HepG2 (cell line): ENCODE results near the gene CHMP4B. TPM values are rescaled to one million over a fixed set of nuclear protein-coding genes. Genes with fewer than 3 reads are reported as not detected.

ENCODE experiments used
- FLYWCH1 ChIP-seq: sonication (generic); formaldehyde crosslinking; IDR thresholded peaks from 2 replicates; pipeline ENCODE4 v1.8.1; 2023; ENCODE audit warnings: mild to moderate bottlenecking, missing genetic modification reagents
- HNF4A ChIP-seq: sonication (generic); formaldehyde crosslinking; IDR thresholded peaks from 2 replicates; pipeline ENCODE4 v1.4.0; 2020; ENCODE audit warnings: missing genetic modification reagents
- HOXA7 ChIP-seq: sonication (generic); formaldehyde crosslinking; IDR thresholded peaks from 2 replicates; pipeline ENCODE4 v1.8.1; 2022; ENCODE audit warnings: mild to moderate bottlenecking, missing genetic modification reagents, moderate library complexity
- IKZF1 ChIP-seq: fragments of 450-650 bp; IDR thresholded peaks from 2 replicates; pipeline ENCODE4 v1.7.1; 2016
- JARID2 ChIP-seq: sonication (generic); formaldehyde crosslinking; IDR thresholded peaks from 2 replicates; pipeline ENCODE4 v1.8.1; 2023; ENCODE audit warnings: missing genetic modification reagents, inconsistent platforms; ENCODE audit not compliant: insufficient replicate concordance
- MYC ChIP-seq: sonication (generic); formaldehyde crosslinking; IDR thresholded peaks from 2 replicates; pipeline ENCODE4 v1.9.0; 2021; ENCODE audit warnings: missing genetic modification reagents, borderline replicate concordance
- PHF5A ChIP-seq: IDR thresholded peaks from one replicate; pipeline ENCODE4 v1.6.1; 2018; ENCODE audit warnings: low read depth, missing genetic modification reagents; ENCODE audit not compliant: unreplicated experiment
- POLR2G ChIP-seq: fragments of 200-400 bp; formaldehyde crosslinking; IDR thresholded peaks from 2 replicates; pipeline ENCODE4 v1.6.1; 2018; ENCODE audit warnings: mild to moderate bottlenecking, low read depth, low read length, moderate library complexity
- RARA ChIP-seq: IDR thresholded peaks from 2 replicates; pipeline ENCODE4 v1.6.1; 2016; ENCODE audit warnings: missing genetic modification reagents, missing compliant biosample characterization
- SSRP1 ChIP-seq: IDR thresholded peaks from 2 replicates; pipeline ENCODE4 v1.6.1; 2016; ENCODE audit warnings: control low read depth
- XRCC5 ChIP-seq: fragments of 200-400 bp; formaldehyde crosslinking; optimal IDR thresholded peaks from 2 replicates; pipeline ENCODE3; 2017; ENCODE audit warnings: mild to moderate bottlenecking, low read length
- ZFYVE20 ChIP-seq: sonication (generic); formaldehyde crosslinking; IDR thresholded peaks from 2 replicates; pipeline ENCODE4 v1.8.0; 2023; ENCODE audit warnings: low read depth, mild to moderate bottlenecking, moderate library complexity, missing genetic modification reagents, borderline replicate concordance
- ZNF232 ChIP-seq: sonication (generic); formaldehyde crosslinking; IDR thresholded peaks from 2 replicates; pipeline ENCODE4 v1.4.0; 2020; ENCODE audit warnings: missing genetic modification reagents, borderline replicate concordance
- ZNF44 ChIP-seq: sonication (generic); formaldehyde crosslinking; IDR thresholded peaks from 2 replicates; pipeline ENCODE4 v1.5.1; 2020; ENCODE audit warnings: mild to moderate bottlenecking, missing genetic modification reagents
- ZNF501 ChIP-seq: sonication (generic); formaldehyde crosslinking; IDR thresholded peaks from 2 replicates; pipeline ENCODE4 v1.5.1; 2020; ENCODE audit warnings: mild to moderate bottlenecking, moderate library complexity, missing genetic modification reagents
- ZNF530 ChIP-seq: sonication (generic); formaldehyde crosslinking; IDR thresholded peaks from 2 replicates; pipeline ENCODE4 v1.5.0; 2020; ENCODE audit warnings: low read depth, mild to moderate bottlenecking, missing genetic modification reagents
- ZNF549 ChIP-seq: sonication (generic); formaldehyde crosslinking; IDR thresholded peaks from 2 replicates; pipeline ENCODE4 v1.5.0; 2020; ENCODE audit warnings: missing genetic modification reagents
- ZNF781 ChIP-seq: sonication (generic); formaldehyde crosslinking; IDR thresholded peaks from 2 replicates; pipeline ENCODE4 v1.5.1; 2020; ENCODE audit warnings: borderline replicate concordance, mild to moderate bottlenecking, missing genetic modification reagents; ENCODE audit errors: not compliant biosample characterization
- polyA plus RNA-seq, 8 experiments: library from polyadenylated mRNA; depleted of rRNA in 3 of 8; stranded (reverse) in 7 of 8; unstranded in 1 of 8; fragments of >200 nt; fragmentation: Illumina TruSeq in 4 of 8; extraction: Trizol in 4 of 8; gene quantifications; 2 replicates each; pipeline versions ENCODE4 v1.2.1 to v1.2.3, GENCODE V29; 2011 to 2016; ENCODE audit warnings: low read depth in 4 of 8, missing spikeins in 1 of 8, mixed read lengths in 1 of 8; ENCODE audit not compliant: insufficient read depth in 1 of 8
- total RNA-seq, 5 experiments: library from RNA; depleted of rRNA; stranded (reverse); fragments of >200 nt; fragmentation: Illumina TruSeq; extraction: Trizol; gene quantifications; 2 replicates each; pipeline ENCODE4 v1.2.3, GENCODE V29; 2016; ENCODE audit warnings: low read depth in 1 of 5
- TF ChIP-seq, protein P1 (sequence below): sonication (generic); formaldehyde crosslinking; IDR thresholded peaks from 2 replicates; pipeline ENCODE4 v1.4.0; 2020; ENCODE audit warnings: missing genetic modification reagents
- TF ChIP-seq, protein P2 (sequence below): sonication (generic); formaldehyde crosslinking; IDR thresholded peaks from 2 replicates; pipeline ENCODE4 v1.5.0; 2020; ENCODE audit warnings: missing genetic modification reagents
- TF ChIP-seq, protein P3 (sequence below): IDR thresholded peaks from 2 replicates; pipeline ENCODE4 v1.6.1; 2012; ENCODE audit warnings: low read length, improper control_type of control experiment
- TF ChIP-seq, protein P4 (sequence below): IDR thresholded peaks from 2 replicates; pipeline ENCODE4 v1.6.1; 2012; ENCODE audit warnings: inconsistent platforms
- TF ChIP-seq, protein P5 (sequence below): sonication (generic); formaldehyde crosslinking; conservative IDR thresholded peaks from 2 replicates; pipeline ENCODE4 v1.4.0; 2020; ENCODE audit warnings: missing genetic modification reagents
- TF ChIP-seq, protein P6 (sequence below): IDR thresholded peaks from 2 replicates; pipeline ENCODE4 v1.6.1; 2016

Gene CHMP4B
- total and polyA plus RNA-seq, 2 of the 13 experiments (the other 11 are each of a cell fraction or from before 2014, with no cell fraction given) = 40.1 to 45.6 TPM

DNA sequence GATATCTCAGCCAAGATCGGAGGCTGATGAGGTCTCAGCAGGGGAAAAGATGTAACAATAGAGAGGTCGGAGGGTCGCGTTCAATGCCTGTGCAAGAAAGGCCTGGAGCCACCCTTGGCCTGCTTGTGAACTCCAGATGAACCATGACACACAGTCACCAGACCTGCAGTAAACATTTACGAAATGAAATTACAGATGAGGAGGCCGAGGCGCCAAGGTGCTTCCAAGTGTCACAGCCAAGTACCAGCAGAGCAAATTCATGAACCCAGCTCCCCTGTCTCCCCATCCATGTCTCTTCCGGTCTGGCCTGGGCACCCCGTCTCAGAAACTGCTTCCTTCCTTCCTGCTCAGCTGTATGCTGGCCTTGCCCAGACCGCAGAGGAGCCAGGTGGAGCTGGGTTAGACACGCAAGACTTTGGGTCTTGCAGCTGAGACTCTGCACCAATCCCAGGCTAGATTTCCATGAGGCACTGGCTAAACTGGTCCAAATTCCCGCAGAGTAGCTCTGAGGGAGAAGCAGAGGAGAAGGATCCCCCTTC is 48.1 kb downstream of the CHMP4B start (continued):
- TF ChIP-seq RARA (CRISPR knock-in tag) (peak; percentile 93), JARID2 (CRISPR knock-in tag) (no peak), SSRP1 (CRISPR knock-in tag) (no peak), ZNF44 (CRISPR knock-in tag) (no peak), ZNF530 (CRISPR knock-in tag) (no peak), ZNF781 (CRISPR knock-in tag) (no peak), HNF4A (CRISPR knock-in tag) (no peak), ZFYVE20 (CRISPR knock-in tag) (no peak), HOXA7 (CRISPR knock-in tag) (no peak), MYC (CRISPR knock-in tag) (no peak), IKZF1 (no peak), PHF5A (no peak), ZNF232 (no peak), ZNF549 (no peak), POLR2G (no peak), FLYWCH1 (CRISPR knock-in tag) (no peak), ZNF501 (no peak), XRCC5 (no peak)
- TF ChIP-seq, protein P1, sequence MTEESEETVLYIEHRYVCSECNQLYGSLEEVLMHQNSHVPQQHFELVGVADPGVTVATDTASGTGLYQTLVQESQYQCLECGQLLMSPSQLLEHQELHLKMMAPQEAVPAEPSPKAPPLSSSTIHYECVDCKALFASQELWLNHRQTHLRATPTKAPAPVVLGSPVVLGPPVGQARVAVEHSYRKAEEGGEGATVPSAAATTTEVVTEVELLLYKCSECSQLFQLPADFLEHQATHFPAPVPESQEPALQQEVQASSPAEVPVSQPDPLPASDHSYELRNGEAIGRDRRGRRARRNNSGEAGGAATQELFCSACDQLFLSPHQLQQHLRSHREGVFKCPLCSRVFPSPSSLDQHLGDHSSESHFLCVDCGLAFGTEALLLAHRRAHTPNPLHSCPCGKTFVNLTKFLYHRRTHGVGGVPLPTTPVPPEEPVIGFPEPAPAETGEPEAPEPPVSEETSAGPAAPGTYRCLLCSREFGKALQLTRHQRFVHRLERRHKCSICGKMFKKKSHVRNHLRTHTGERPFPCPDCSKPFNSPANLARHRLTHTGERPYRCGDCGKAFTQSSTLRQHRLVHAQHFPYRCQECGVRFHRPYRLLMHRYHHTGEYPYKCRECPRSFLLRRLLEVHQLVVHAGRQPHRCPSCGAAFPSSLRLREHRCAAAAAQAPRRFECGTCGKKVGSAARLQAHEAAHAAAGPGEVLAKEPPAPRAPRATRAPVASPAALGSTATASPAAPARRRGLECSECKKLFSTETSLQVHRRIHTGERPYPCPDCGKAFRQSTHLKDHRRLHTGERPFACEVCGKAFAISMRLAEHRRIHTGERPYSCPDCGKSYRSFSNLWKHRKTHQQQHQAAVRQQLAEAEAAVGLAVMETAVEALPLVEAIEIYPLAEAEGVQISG (CRISPR knock-in tag) = 0 out of 2 replicates have a peak, but pooled peaks have one; percentile 14
- TF ChIP-seq, protein P2, sequence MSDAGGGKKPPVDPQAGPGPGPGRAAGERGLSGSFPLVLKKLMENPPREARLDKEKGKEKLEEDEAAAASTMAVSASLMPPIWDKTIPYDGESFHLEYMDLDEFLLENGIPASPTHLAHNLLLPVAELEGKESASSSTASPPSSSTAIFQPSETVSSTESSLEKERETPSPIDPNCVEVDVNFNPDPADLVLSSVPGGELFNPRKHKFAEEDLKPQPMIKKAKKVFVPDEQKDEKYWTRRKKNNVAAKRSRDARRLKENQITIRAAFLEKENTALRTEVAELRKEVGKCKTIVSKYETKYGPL (CRISPR knock-in tag) = no peak
- TF ChIP-seq, protein P3, sequence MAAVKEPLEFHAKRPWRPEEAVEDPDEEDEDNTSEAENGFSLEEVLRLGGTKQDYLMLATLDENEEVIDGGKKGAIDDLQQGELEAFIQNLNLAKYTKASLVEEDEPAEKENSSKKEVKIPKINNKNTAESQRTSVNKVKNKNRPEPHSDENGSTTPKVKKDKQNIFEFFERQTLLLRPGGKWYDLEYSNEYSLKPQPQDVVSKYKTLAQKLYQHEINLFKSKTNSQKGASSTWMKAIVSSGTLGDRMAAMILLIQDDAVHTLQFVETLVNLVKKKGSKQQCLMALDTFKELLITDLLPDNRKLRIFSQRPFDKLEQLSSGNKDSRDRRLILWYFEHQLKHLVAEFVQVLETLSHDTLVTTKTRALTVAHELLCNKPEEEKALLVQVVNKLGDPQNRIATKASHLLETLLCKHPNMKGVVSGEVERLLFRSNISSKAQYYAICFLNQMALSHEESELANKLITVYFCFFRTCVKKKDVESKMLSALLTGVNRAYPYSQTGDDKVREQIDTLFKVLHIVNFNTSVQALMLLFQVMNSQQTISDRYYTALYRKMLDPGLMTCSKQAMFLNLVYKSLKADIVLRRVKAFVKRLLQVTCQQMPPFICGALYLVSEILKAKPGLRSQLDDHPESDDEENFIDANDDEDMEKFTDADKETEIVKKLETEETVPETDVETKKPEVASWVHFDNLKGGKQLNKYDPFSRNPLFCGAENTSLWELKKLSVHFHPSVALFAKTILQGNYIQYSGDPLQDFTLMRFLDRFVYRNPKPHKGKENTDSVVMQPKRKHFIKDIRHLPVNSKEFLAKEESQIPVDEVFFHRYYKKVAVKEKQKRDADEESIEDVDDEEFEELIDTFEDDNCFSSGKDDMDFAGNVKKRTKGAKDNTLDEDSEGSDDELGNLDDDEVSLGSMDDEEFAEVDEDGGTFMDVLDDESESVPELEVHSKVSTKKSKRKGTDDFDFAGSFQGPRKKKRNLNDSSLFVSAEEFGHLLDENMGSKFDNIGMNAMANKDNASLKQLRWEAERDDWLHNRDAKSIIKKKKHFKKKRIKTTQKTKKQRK = no peak
- TF ChIP-seq, protein P4, sequence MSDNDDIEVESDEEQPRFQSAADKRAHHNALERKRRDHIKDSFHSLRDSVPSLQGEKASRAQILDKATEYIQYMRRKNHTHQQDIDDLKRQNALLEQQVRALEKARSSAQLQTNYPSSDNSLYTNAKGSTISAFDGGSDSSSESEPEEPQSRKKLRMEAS = no peak
- TF ChIP-seq, protein P5, sequence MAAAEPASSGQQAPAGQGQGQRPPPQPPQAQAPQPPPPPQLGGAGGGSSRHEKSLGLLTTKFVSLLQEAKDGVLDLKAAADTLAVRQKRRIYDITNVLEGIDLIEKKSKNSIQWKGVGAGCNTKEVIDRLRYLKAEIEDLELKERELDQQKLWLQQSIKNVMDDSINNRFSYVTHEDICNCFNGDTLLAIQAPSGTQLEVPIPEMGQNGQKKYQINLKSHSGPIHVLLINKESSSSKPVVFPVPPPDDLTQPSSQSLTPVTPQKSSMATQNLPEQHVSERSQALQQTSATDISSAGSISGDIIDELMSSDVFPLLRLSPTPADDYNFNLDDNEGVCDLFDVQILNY (CRISPR knock-in tag) = no peak
- TF ChIP-seq, protein P6, sequence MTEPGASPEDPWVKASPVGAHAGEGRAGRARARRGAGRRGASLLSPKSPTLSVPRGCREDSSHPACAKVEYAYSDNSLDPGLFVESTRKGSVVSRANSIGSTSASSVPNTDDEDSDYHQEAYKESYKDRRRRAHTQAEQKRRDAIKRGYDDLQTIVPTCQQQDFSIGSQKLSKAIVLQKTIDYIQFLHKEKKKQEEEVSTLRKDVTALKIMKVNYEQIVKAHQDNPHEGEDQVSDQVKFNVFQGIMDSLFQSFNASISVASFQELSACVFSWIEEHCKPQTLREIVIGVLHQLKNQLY (CRISPR knock-in tag) = no peak
